K562 (cell line): ENCODE data around the gene RNF11.

Experiments used
- ATF3 ChIP-seq, 2 experiments: fragments of 450-650 bp in 1 of 2; sonication (generic) in 1 of 2; formaldehyde crosslinking in 1 of 2; IDR thresholded peaks in 1 of 2; conservative IDR thresholded peaks in 1 of 2; 2 replicates each; pipeline versions ENCODE4 v1.6.1 to v1.8.1; 2016 to 2023; ENCODE audit warnings: mild to moderate bottlenecking in 2 of 2, moderate library complexity in 2 of 2, inconsistent platforms in 1 of 2, missing genetic modification reagents in 1 of 2
- ATF4 ChIP-seq: fragments of 450-650 bp; formaldehyde crosslinking; IDR thresholded peaks from 2 replicates; pipeline ENCODE4 v1.4.0; 2022; ENCODE audit warnings: mild to moderate bottlenecking, moderate library complexity
- CEBPB ChIP-seq: fragments of 450-650 bp; IDR thresholded peaks from 2 replicates; pipeline ENCODE4 v1.6.1; 2016; ENCODE audit warnings: missing genetic modification characterization, missing compliant biosample characterization
- CTCF ChIP-seq, 3 experiments: IDR thresholded peaks in 2 of 3; conservative IDR thresholded peaks in 1 of 3; 2 replicates each; pipeline ENCODE4 v1.5.1; 2011 to 2012; ENCODE audit warnings: low read length in 3 of 3, mild to moderate bottlenecking in 3 of 3, control low read depth in 2 of 3, improper control_type of control experiment in 1 of 3, inconsistent platforms in 1 of 3, low read depth in 1 of 3, mixed read lengths in 1 of 3, moderate library complexity in 1 of 3; ENCODE audit not compliant: insufficient read depth in 2 of 3
- EP300 ChIP-seq: IDR thresholded peaks from 2 replicates; pipeline ENCODE4 v1.6.1; 2012; ENCODE audit warnings: low read length, improper control_type of control experiment
- EZH2 ChIP-seq: IDR thresholded peaks from 2 replicates; pipeline ENCODE4 v1.6.1; 2012; ENCODE audit warnings: low read depth, mild to moderate bottlenecking, inconsistent platforms, low read length, borderline replicate concordance
- FOSL1 ChIP-seq: fragments of 200-800 bp; sonication (Bioruptor generic); conservative IDR thresholded peaks from 2 replicates; pipeline ENCODE4 v1.6.1; 2016; ENCODE audit warnings: missing genetic modification characterization, missing compliant biosample characterization
- HDAC6 ChIP-seq: IDR thresholded peaks from 2 replicates; pipeline ENCODE4 v1.6.1; 2012; ENCODE audit warnings: low read depth, mild to moderate bottlenecking, control low read depth, inconsistent platforms, low read length, moderate library complexity
- PHB2 ChIP-seq: fragments of 450-650 bp; IDR thresholded peaks from 2 replicates; pipeline ENCODE4 v1.6.1; 2017; ENCODE audit warnings: low read depth
- SETDB1 ChIP-seq: IDR thresholded peaks from one replicate; pipeline ENCODE4 v1.6.1; 2012; ENCODE audit warnings: low read length, control low read depth, inconsistent platforms
- TRIM24 ChIP-seq, 2 experiments: fragments of 450-650 bp; IDR thresholded peaks; 2 replicates each; pipeline ENCODE4 v1.6.1; 2016
- ZBTB2 ChIP-seq: fragments of 450-650 bp; IDR thresholded peaks from 2 replicates; pipeline ENCODE4 v1.6.1; 2016; ENCODE audit warnings: antibody characterized with exemption
- ZMIZ1 ChIP-seq, 2 experiments: fragments of 150-350 bp in 1 of 2; IDR thresholded peaks; 2 replicates each; pipeline ENCODE4 v1.6.1; 2012 to 2016; ENCODE audit warnings: low read depth in 2 of 2, low read length in 2 of 2, mild to moderate bottlenecking in 1 of 2, moderate library complexity in 1 of 2

GRCh38 chr1:51299185-51299885 is 63.3 kb downstream of the RNF11 start:
- TF ChIP-seq EZH2 (no peak), TRIM24 (IDR thresholded peaks at IDR 0.05) (no peak), ZBTB2 (no peak), ATF3 (IDR thresholded peaks at IDR 0.05) (no peak), ATF3 (CRISPR knock-in tag; conservative IDR thresholded peaks at IDR 0.05) (no peak), SETDB1 (no peak), CTCF (IDR thresholded peaks at IDR 0.05 in 2 of 3, conservative IDR thresholded peaks at IDR 0.05 in 1 of 3; ENCODE audit: insufficient read depth in 2 of 3, low read depth in 1 of 3, low read length in 3 of 3) (0 out of 6 replicates have a peak, but pooled peaks of 2 of the 3 experiments have one; percentile 7 to 8), ATF4 (CRISPR knock-in tag) (no peak), EP300 (no peak), ZMIZ1 (IDR thresholded peaks at IDR 0.05; ENCODE audit: low read depth in 2 of 2, low read length in 2 of 2) (no peak), HDAC6 (no peak), PHB2 (no peak), CEBPB (no peak), FOSL1 (no peak)
